ENCODE results near the gene TMPRSS4.

Gene TMPRSS4

GRCh38 chr11:118155776-118156530, 79.1 kb downstream of the TMPRSS4 start:
- no peak for DNase-seq (ENCODE audit: low spot score)
- H3K4me3 ChIP-seq (ENCODE audit: severe bottlenecking) = no peak overlapping the region
- no peaks in the 10 kb centered on the region for H3K36me3 ChIP-seq (ENCODE audit: low read depth)
- no peak; the same call in 2 of the 3 replicates for ATAC-seq (ENCODE audit: low read depth)
- peaks cover 25% of the 10 kb centered on the region for H3K27me3 ChIP-seq (ENCODE audit: insufficient read depth, poor library complexity, severe bottlenecking)
- H3K9me3 ChIP-seq (ENCODE audit: severe bottlenecking) = no peaks in the 10 kb centered on the region
- no peak for TF ChIP-seq CTCF (IDR thresholded peaks at IDR 0.05; ENCODE audit: poor library complexity, severe bottlenecking)
- no peaks in the 10 kb centered on the region for H3K4me1 ChIP-seq (ENCODE audit: insufficient read depth, poor library complexity, severe bottlenecking)
- H3K27ac ChIP-seq (ENCODE audit: poor library complexity, severe bottlenecking) = no peak overlapping the region

GRCh38 chr11:118156531-118157185, 79.8 kb downstream of the TMPRSS4 start:
- no peak for DNase-seq (ENCODE audit: low spot score)

GRCh38 chr11:118157186-118157895, 80.5 kb downstream of the TMPRSS4 start:
- no peak for ATAC-seq (ENCODE audit: low read depth)
- Histone ChIP-seq H3K4me3 (ENCODE audit: severe bottlenecking) (no peak overlapping the region), H3K27ac (ENCODE audit: poor library complexity, severe bottlenecking) (no peak overlapping the region), H3K4me1 (ENCODE audit: insufficient read depth, poor library complexity, severe bottlenecking) (no peaks in the 10 kb centered on the region), H3K9me3 (ENCODE audit: severe bottlenecking) (no peaks in the 10 kb centered on the region), H3K36me3 (ENCODE audit: low read depth) (no peaks in the 10 kb centered on the region), H3K27me3 (ENCODE audit: insufficient read depth, poor library complexity, severe bottlenecking) (peaks cover 20% of the 10 kb centered on the region)
- DNase-seq (ENCODE audit: low spot score) = no peak
- TF ChIP-seq CTCF (IDR thresholded peaks at IDR 0.05; ENCODE audit: poor library complexity, severe bottlenecking) = no peak

More at GRCh38 chr11:118156531-118157185, 79.8 kb downstream of the TMPRSS4 start:
- ATAC-seq (ENCODE audit: low read depth) = no peak; the same call in 2 of the 3 replicates
- H3K4me1 ChIP-seq (ENCODE audit: insufficient read depth, poor library complexity, severe bottlenecking) = no peaks in the 10 kb centered on the region
- H3K4me3 ChIP-seq (ENCODE audit: severe bottlenecking) = no peak overlapping the region
- no peaks in the 10 kb centered on the region for H3K36me3 ChIP-seq (ENCODE audit: low read depth)
- H3K9me3 ChIP-seq (ENCODE audit: severe bottlenecking) = no peaks in the 10 kb centered on the region
- peaks cover 22% of the 10 kb centered on the region for H3K27me3 ChIP-seq (ENCODE audit: insufficient read depth, poor library complexity, severe bottlenecking)
- H3K27ac ChIP-seq (ENCODE audit: poor library complexity, severe bottlenecking) = no peak overlapping the region
- no peak for TF ChIP-seq CTCF (IDR thresholded peaks at IDR 0.05; ENCODE audit: poor library complexity, severe bottlenecking)

GRCh38 chr11:118161786-118162185, 84.9 kb downstream of the TMPRSS4 start:
- Histone ChIP-seq H3K4me3 (ENCODE audit: severe bottlenecking) (no peak overlapping the region), H3K27me3 (ENCODE audit: insufficient read depth, poor library complexity, severe bottlenecking) (peaks cover 5% of the 10 kb centered on the region), H3K9me3 (ENCODE audit: severe bottlenecking) (no peaks in the 10 kb centered on the region), H3K4me1 (ENCODE audit: insufficient read depth, poor library complexity, severe bottlenecking) (peaks cover 8% of the 10 kb centered on the region), H3K36me3 (ENCODE audit: low read depth) (no peaks in the 10 kb centered on the region), H3K27ac (ENCODE audit: poor library complexity, severe bottlenecking) (no peak overlapping the region)
- no peak for ATAC-seq (ENCODE audit: low read depth)
- no peak for DNase-seq (ENCODE audit: low spot score)
- no peak for TF ChIP-seq CTCF (IDR thresholded peaks at IDR 0.05; ENCODE audit: poor library complexity, severe bottlenecking)
